Urinary bladder (tissue), 4 donors: ENCODE results near the gene EDC4. TPM values are rescaled to one million over a fixed set of nuclear protein-coding genes. Genes with fewer than 3 reads are reported as not detected.

ENCODE experiments used
- DNase-seq: peaks from one replicate; pipeline ENCODE4 v3.0.0-alpha.2; 2015; ENCODE audit errors: extremely low spot score
- H3K27ac ChIP-seq: one replicate; pipeline ENCODE4 v1.5.1; 2013; ENCODE audit warnings: low read depth, mild to moderate bottlenecking, moderate library complexity
- H3K36me3 ChIP-seq: one replicate; pipeline ENCODE4 v1.6.1; 2013; ENCODE audit warnings: mild to moderate bottlenecking, moderate library complexity; ENCODE audit not compliant: insufficient read depth
- H3K4me1 ChIP-seq: one replicate; pipeline ENCODE4 v1.6.1; 2013; ENCODE audit warnings: mild to moderate bottlenecking, moderate library complexity; ENCODE audit not compliant: insufficient read depth
- H3K4me3 ChIP-seq: one replicate; pipeline ENCODE4 v1.5.1; 2013; ENCODE audit warnings: low read depth, low read length
- WGBS: extraction: QIAGEN DNeasy Blood & Tissue Kit; methylation state at CpG from one replicate; pipeline ENCODE4 v1.1.7; 2013; 5-methylcytosine and 5-hydroxymethylcytosine counted together
- polyA plus RNA-seq: library from polyadenylated mRNA; stranded (reverse); fragments of 200-250 nt; gene quantifications from one replicate; pipeline ENCODE4 v1.2.3, GENCODE V29; 2013
- total RNA-seq: library from RNA; depleted of rRNA; stranded (reverse); fragments of >200 nt; gene quantifications from one replicate; pipeline ENCODE4 v1.2.3, GENCODE V29; 2014
- donor health status: healthy with polysubstance abuse.
- donor health status: healthy.

EDC4 gene
- total and polyA plus RNA-seq, 2 donors, result 31.8 to 43.2 TPM

GRCh38 chr16:67915831-67916723 lies 43.2 kb downstream of the EDC4 start:
- H3K36me3 ChIP-seq, result no peaks in the 10 kb centered on the region
- no peaks in the 10 kb centered on the region for H3K4me1 ChIP-seq
- no peak overlapping the region for H3K27ac ChIP-seq
- WGBS, result 79% methylated on average over 7 of the region's 7 CpGs
- no peak overlapping the region for H3K4me3 ChIP-seq
- no peak for DNase-seq

DNA sequence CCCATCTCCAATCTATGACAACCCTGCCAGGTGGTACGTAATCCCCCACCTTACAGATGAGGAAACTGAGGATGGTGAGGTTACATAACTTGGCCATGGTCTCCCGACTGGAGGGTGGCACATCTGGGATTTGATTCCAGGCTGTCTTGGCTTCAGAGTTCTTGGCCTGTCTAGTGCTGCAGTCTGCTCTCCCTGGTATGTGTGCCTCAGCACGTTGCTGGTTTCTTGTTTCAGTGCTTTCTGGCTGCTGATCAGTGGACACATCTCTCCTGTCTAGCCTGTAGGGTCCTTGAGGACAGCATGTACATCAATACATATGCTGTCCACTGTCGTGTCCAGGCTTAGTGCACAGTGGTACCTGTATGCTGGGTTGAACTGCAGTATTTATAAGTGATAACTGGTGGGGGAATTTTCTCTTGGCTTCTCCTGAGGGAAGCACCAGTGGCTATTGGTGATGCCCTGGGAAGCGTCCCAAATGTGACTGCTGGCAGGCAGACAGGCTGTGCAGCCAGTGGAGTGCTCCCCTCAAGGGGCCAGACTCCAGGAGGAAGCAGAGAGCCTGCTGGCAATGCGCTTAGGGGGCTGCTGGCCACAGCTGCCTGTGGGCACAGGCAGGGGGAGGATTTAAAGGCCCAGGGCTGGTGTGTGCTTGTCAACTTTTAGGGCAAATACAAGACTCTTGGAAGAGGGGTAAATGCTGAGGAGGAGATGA lies 44.4 kb downstream of the EDC4 start:
- Histone ChIP-seq H3K4me3 (no peak overlapping the region), H3K36me3 (no peaks in the 10 kb centered on the region), H3K27ac (no peak overlapping the region), H3K4me1 (no peaks in the 10 kb centered on the region)
- 55% methylated on average over 6 of the region's 6 CpGs for WGBS
- no peak for DNase-seq

DNA sequence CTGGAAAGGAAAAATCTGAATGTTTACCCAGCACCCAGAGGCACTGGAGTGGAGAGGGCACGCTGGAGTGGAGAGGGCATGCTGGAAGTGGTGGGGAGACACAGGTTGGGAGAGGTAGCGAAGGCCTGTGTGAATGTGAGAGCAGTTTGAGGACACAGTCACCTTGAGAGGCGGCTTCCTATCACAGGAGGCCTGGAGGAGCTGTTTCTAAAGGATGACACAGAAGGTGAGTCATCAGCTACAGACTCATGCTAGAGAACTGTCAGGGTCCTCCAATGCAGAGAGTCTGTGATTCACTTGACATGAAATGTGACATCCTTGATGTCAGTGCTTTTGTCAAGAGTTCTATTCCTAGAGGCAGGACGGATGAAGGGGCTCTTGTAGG lies 45.0 kb downstream of the EDC4 start:
- H3K36me3 ChIP-seq, result no peaks in the 10 kb centered on the region
- H3K4me3 ChIP-seq, result no peak overlapping the region
- H3K4me1 ChIP-seq, result no peaks in the 10 kb centered on the region
- no peak overlapping the region for H3K27ac ChIP-seq
- 88% methylated on average over 4 of the region's 4 CpGs for WGBS
- no peak for DNase-seq

DNA sequence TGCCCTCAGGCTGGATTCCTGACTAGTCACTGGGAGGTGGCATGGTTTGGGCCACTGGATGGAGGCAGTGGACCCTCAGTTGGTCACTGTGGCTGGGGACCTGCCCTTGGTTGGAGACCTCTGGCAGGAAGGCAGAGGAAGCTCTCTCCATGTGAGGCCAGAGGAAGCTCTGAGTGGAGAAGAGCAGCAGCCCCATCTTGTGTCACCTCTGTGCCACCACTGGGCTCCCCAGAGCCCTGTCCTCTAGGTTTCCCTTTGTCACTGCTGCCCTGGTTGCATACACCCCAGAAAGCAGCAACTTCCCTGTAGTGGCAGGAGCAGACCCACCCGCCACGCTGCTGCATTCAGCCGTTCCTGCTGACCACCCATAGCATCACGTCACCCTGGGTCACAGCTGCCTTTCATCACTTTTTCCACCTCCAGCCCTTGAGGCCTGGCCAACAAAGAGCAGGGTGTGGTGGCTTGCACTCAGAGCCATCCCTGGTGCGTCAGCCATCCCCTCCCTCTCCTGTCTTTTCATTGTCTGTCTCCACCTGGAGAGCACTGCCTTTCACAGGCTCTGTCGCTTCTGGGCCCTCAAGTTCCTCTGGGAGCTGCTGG lies 46.9 kb downstream of the EDC4 start:
- H3K4me3 ChIP-seq, result no peak overlapping the region
- H3K27ac ChIP-seq, result no peak overlapping the region
- 66% methylated on average over 6 of the region's 6 CpGs for WGBS
- no peaks in the 10 kb centered on the region for H3K4me1 ChIP-seq
- no peak for DNase-seq
- H3K36me3 ChIP-seq, result no peaks in the 10 kb centered on the region

- no peak for DNase-seq
- Histone ChIP-seq H3K4me1 (no peaks in the 10 kb centered on the region), H3K4me3 (no peak overlapping the region), H3K36me3 (no peaks in the 10 kb centered on the region), H3K27ac (no peak overlapping the region)
- whole genome bisulfite sequencing, result 71% methylated on average over 5 of the region's 5 CpGs
Observed at GRCh38 chr16:67922221-67922620, 49.4 kb downstream of the EDC4 start.

DNA sequence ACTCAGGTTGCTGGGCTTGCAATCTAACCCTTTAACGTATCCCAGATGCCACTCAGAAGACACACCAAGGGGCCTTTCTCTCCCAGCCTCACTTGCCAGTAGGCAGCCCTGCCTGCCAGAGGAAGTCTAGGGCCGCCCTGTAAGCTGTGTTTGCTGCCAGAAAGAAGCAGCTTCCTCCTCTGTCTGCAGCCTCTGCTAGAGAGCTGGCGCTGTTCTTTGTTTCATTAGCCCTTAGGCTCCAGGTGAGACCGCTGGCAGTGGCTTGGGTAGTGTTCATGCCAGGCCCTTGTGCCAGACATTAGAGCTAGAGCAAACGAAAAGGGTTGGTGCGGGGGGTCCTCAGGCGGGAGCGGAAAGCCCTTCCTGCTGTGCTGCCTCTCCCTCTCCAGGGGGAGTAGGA lies 49.9 kb downstream of the EDC4 start:
- no peak for DNase-seq
- Histone ChIP-seq H3K36me3 (no peaks in the 10 kb centered on the region), H3K27ac (no peak overlapping the region), H3K4me1 (no peaks in the 10 kb centered on the region), H3K4me3 (no peak overlapping the region)
- WGBS, result 78% methylated on average over 8 of the region's 8 CpGs

DNA sequence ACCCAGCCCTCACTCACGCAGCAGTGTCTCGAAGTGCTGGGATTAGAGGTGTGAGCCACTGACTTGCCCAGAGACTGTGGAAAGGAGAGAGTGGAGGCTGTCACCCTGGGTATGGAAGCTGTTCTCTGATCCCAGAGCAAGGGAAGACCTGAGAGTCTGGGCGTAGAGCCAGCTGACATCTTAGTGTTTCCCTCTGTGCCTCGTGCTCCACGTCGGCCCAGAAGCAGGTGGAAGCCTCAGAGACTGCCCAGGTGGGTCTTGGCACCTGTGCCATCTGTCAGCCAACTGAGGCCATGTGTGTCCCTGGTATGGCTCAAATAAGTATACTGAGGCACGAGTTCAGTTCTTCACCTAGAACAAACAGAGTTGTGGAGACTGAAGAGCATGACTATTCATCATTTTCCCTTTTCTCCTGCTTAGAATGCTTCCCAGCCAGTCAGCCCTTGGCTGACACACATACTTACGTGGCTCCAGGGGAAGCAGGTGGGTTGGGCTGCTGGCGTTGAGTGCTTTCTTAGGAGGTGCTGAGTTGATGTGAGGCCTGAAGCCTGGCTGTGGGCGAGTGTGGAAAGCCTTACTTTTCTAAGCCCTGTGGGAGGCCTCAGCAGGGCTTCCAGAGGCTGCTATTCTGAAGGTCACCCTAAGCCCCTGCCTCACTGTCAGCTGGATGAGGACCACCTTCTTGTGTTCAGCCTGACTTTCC lies 50.7 kb downstream of the EDC4 start:
- Histone ChIP-seq H3K4me1 (no peaks in the 10 kb centered on the region), H3K36me3 (no peaks in the 10 kb centered on the region), H3K27ac (no peak overlapping the region), H3K4me3 (no peak overlapping the region)
- WGBS, result 72% methylated on average over 10 of the region's 10 CpGs
- DNase-seq, result no peak

GRCh38 chr16:67924140-67924906 lies 51.5 kb downstream of the EDC4 start:
- H3K4me3 ChIP-seq, result no peak overlapping the region
- H3K36me3 ChIP-seq, result no peaks in the 10 kb centered on the region
- no peaks in the 10 kb centered on the region for H3K4me1 ChIP-seq
- H3K27ac ChIP-seq, result no peak overlapping the region
- no peak for DNase-seq
- 95% methylated on average over 10 of the region's 10 CpGs for WGBS

DNA sequence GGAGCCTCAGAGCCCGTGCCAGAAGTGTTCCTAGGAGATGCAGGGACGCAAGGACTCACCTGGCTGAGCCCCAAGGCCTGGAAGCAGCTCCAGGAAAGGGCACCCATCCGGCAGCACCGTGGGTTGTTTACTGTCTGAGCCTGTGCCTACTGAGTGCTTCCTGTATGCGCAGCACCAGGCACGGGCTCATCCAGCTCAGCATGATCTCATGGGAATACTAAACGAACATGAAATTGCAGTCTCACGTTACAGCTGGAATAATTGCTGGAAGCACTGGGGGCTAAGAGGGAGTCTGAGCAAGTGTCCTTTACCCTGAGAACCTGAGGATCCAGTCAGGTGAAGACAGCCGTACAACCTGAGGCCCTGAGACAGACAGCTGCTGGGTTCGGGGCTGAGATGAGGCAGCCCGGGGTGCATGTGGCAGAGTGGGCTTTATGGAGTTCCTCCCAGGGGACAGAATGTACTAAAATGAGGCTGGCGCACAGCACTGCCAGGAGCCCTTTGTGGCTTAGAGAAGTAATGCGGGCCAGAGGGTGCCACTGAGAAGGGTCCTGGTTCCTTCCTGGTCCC lies 53.4 kb downstream of the EDC4 start:
- no peak for DNase-seq

DNA sequence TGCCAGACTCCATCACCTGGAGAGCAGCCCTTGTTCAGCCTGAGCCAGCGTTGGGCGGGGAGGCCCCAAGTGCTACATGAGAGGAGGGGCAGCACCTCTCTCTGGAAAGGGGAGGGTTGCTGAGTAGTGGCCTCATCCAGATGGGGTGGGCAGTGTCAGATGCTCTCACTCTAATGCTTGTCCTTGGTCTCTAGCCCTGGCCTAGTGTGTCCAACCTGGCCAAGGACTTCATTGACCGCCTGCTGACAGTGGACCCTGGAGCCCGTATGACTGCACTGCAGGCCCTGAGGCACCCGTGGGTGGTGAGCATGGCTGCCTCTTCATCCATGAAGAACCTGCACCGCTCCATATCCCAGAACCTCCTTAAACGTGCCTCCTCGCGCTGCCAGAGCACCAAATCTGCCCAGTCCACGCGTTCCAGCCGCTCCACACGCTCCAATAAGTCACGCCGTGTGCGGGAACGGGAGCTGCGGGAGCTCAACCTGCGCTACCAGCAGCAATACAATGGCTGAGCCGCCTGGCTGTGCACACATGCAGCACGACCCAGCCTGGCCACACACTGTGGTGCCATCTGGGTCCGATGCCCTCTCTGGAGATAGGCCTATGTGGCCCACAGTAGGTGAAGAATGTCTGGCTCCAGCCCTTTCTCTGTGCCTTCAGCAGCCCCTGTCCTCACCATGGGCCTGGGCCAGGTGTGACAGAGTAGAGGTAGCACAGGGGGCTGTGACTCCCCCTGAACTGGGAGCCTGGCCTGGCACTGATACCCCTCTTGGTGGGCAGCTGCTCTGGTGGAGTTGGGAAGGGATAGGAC lies 54.5 kb downstream of the EDC4 start:
- Histone ChIP-seq H3K4me1 (no peaks in the 10 kb centered on the region), H3K4me3 (no peak overlapping the region), H3K36me3 (no peaks in the 10 kb centered on the region), H3K27ac (no peak overlapping the region)
- DNase-seq, result no peak
- WGBS, result 92% methylated on average over 22 of the region's 22 CpGs

More for the DNA sequence above, 53.4 kb downstream of the EDC4 start:
- no peak overlapping the region for H3K27ac ChIP-seq
- 64% methylated on average over 13 of the region's 13 CpGs for WGBS
- H3K4me1 ChIP-seq, result no peaks in the 10 kb centered on the region
- no peaks in the 10 kb centered on the region for H3K36me3 ChIP-seq
- H3K4me3 ChIP-seq, result no peak overlapping the region

DNA sequence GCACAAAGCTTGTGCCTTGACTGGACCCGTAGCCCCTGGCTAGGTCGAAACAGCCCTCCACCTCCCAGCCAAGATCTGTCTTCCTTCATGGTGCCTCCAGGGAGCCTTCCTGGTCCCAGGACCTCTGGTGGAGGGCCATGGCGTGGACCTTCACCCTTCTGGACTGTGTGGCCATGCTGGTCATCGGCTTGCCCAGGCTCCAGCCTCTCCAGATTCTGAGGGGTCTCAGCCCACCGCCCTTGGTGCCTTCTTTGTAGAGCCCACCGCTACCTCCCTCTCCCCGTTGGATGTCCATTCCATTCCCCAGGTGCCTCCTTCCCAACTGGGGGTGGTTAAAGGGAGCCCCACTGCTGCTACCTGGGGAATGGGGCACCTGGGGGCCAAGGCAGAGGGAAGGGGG lies 55.3 kb downstream of the EDC4 start:
- Histone ChIP-seq H3K27ac (no peak overlapping the region), H3K36me3 (no peaks in the 10 kb centered on the region), H3K4me1 (no peaks in the 10 kb centered on the region), H3K4me3 (no peak overlapping the region)
- 91% methylated on average over 7 of the region's 7 CpGs for WGBS
- no peak for DNase-seq
